ENCODE results near the gene LCORL. TPM values are rescaled to one million over a fixed set of nuclear protein-coding genes. Genes with fewer than 3 reads are reported as not detected.
A peak's percentile ranks its signal among the peaks of the same experiment; 100 is the strongest.

The LCORL gene
- total and polyA plus RNA-seq, 9 of the 15 experiments (the other 6 are each of a cell fraction or from before 2014, with no cell fraction given), result 3.1 to 24.5 (median 11.1) TPM

GRCh38 chr4:18021470-18021719 lies 160 bp downstream of the LCORL start:
- DNase-seq (ENCODE audit: extremely low read depth in 1 of 4, low spot score in 3 of 4), result peak in 1 of 4 experiments; percentile 42
- ChIA-PET CTCF (ENCODE audit: low intra/inter-chr PET ratio) (no interaction called here), POLR2A (interaction anchor here (1.0 kb wide), 1 partner anchor 9 kb away, joined by 5 read pairs; no protein-coding TSS in a partner anchor)
- Histone ChIP-seq H3K9me1 (ENCODE audit: control insufficient read depth, insufficient read depth, low read length) (no peaks in the 10 kb centered on the region), H3K27ac (ENCODE audit: extremely low read depth, low read depth, low read length) (peak overlapping the region; percentile 95), H3K9ac (ENCODE audit: insufficient read depth in 1 of 2, low read depth in 2 of 2, low read length in 2 of 2) (peak overlapping the region; percentile 85 to 96), H3K27me3 (ENCODE audit: control insufficient read depth in 2 of 2, insufficient read depth in 2 of 2, low read length in 2 of 2) (no peaks in the 10 kb centered on the region), H3K4me3 (peak overlapping the region; percentile 94), H3K36me3 (ENCODE audit: control insufficient read depth, insufficient read depth, low read length) (no peaks in the 10 kb centered on the region), H3K9me3 (replicated peaks; ENCODE audit: control insufficient read depth, insufficient read depth, low read depth, low read length) (no peaks in the 10 kb centered on the region), H4K20me1 (replicated peaks; ENCODE audit: control insufficient read depth, insufficient read depth, low read length) (peaks cover 7% of the 10 kb centered on the region), H2AFZ (ENCODE audit: low read depth, low read length) (peak overlapping the region; percentile 99), H3K4me1 (replicated peaks in 1 of 2; ENCODE audit: control insufficient read depth in 2 of 2, insufficient read depth in 2 of 2, low read length in 2 of 2) (no peaks in the 10 kb centered on the region; a peak in 1 of 5 replicates), H3K79me2 (ENCODE audit: control insufficient read depth, insufficient read depth, low read length) (peaks cover 48% of the 10 kb centered on the region), H3K4me2 (ENCODE audit: insufficient read depth, low read length) (peak overlapping the region; percentile 97; the same call in 1 of the 2 replicates)
- WGBS (ENCODE audit: insufficient coverage, low coverage, missing lambda C conversion rate), result 2% methylated on average over 14 of the region's 34 CpGs
- peak; percentile 8 for ATAC-seq
- intact Hi-C loops (cut with micrococcal nuclease) (loop anchor here (2.0 to 10.0 kb wide), 2 partner anchors 211 to 477 kb away; partner anchors contain the start of genes DCAF16 and NCAPG), in situ Hi-C loops (cut with MboI) (no loop called here)
- no peak for FAIRE-seq
- no TSS peak for BruUV-seq (replicated peaks)
- TF ChIP-seq, protein P1, sequence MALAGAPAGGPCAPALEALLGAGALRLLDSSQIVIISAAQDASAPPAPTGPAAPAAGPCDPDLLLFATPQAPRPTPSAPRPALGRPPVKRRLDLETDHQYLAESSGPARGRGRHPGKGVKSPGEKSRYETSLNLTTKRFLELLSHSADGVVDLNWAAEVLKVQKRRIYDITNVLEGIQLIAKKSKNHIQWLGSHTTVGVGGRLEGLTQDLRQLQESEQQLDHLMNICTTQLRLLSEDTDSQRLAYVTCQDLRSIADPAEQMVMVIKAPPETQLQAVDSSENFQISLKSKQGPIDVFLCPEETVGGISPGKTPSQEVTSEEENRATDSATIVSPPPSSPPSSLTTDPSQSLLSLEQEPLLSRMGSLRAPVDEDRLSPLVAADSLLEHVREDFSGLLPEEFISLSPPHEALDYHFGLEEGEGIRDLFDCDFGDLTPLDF (CRISPR knock-in tag; IDR thresholded peaks at IDR 0.05), result peak; percentile 46; the same call in 1 of the 2 replicates
- no peak for TF ChIP-seq SP1 (CRISPR knock-in tag; IDR thresholded peaks at IDR 0.05)
- TF ChIP-seq HMG20B (CRISPR knock-in tag; IDR thresholded peaks at IDR 0.05), result peak; percentile 84; the same call in 1 of the 2 replicates
- TF ChIP-seq POLR2G (IDR thresholded peaks at IDR 0.05; ENCODE audit: low read depth, low read length), result peak; percentile 85
- 0 out of 2 replicates have a peak, but pooled peaks have one; percentile 11 for TF ChIP-seq SAFB (IDR thresholded peaks at IDR 0.05; ENCODE audit: borderline replicate concordance, low read depth, low read length)
- no peak for TF ChIP-seq ZNF175 (CRISPR knock-in tag; IDR thresholded peaks at IDR 0.05; ENCODE audit: low read depth)
- TF ChIP-seq PHF8 (IDR thresholded peaks at IDR 0.05; ENCODE audit: borderline replicate concordance, low read length), result peak; percentile 54; the same call in 1 of the 2 replicates
- 0 out of 2 replicates have a peak, but pooled peaks have one; percentile 37 for TF ChIP-seq NCOA6 (IDR thresholded peaks at IDR 0.05)
- TF ChIP-seq CTBP1 (IDR thresholded peaks at IDR 0.05; ENCODE audit: borderline replicate concordance), result peak; percentile 80; the same call in 1 of the 2 replicates
- no peak for TF ChIP-seq DDX20 (tag; IDR thresholded peaks at IDR 0.05; ENCODE audit: low read depth)
- TF ChIP-seq MTF1 (CRISPR knock-in tag; IDR thresholded peaks at IDR 0.05; ENCODE audit: borderline replicate concordance), result no peak
- TF ChIP-seq ZNF584 (CRISPR knock-in tag; IDR thresholded peaks at IDR 0.05; ENCODE audit: low read depth), result no peak
- peak; percentile 68; the same call in 1 of the 2 replicates for TF ChIP-seq SUPT5H (IDR thresholded peaks at IDR 0.05)
- TF ChIP-seq ZBTB26 (CRISPR knock-in tag; IDR thresholded peaks at IDR 0.05), result no peak
- no peak for TF ChIP-seq ZFP30 (CRISPR knock-in tag; IDR thresholded peaks at IDR 0.05; ENCODE audit: borderline replicate concordance)
- TF ChIP-seq ZNF395 (CRISPR knock-in tag; IDR thresholded peaks at IDR 0.05), result no peak
- 0 out of 4 replicates have a peak, but pooled peaks of 1 of the 2 experiments have one; percentile 21 for TF ChIP-seq SIN3A (IDR thresholded peaks at IDR 0.05; ENCODE audit: borderline replicate concordance in 2 of 2, control insufficient read depth in 1 of 2, low read depth in 2 of 2, low read length in 2 of 2)
- TF ChIP-seq MLX (CRISPR knock-in tag; conservative IDR thresholded peaks at IDR 0.05), result 0 out of 4 replicates have a peak, but pooled peaks of 1 of the 2 experiments have one; percentile 41

Measured in K562 (cell line).